GM23338 (cell line): ENCODE data around the gene CHST11. TPM values are rescaled to one million over a fixed set of nuclear protein-coding genes. Genes with fewer than 3 reads are reported as not detected.

Experiments used
- ATAC-seq: fragments of 200-7000 bp; cut with Tn5 transposase; 3 replicates; pipeline ENCODE4 v1.9.1; 2020
- DNase-seq: peaks from one replicate; pipeline ENCODE4 v3.0.0-alpha.2; 2015; ENCODE audit warnings: low spot score
- H2AFZ ChIP-seq: fragments of 200-600 bp; sonication (generic); 2 replicates; pipeline ENCODE4 v1.8.0; 2016; ENCODE audit warnings: antibody characterized with exemption, mild to moderate bottlenecking, moderate library complexity
- H3F3A ChIP-seq: fragments of 200-600 bp; sonication (generic); replicated peaks from 2 replicates; pipeline ENCODE4 v1.8.0; 2017; ENCODE audit warnings: antibody characterized with exemption, mixed run types, low read depth
- H3K27ac ChIP-seq: fragments of 200-600 bp; sonication (generic); 2 replicates; pipeline ENCODE4 v1.6.1; 2016; ENCODE audit warnings: low read depth
- H3K27me3 ChIP-seq: fragments of 200-600 bp; sonication (generic); 2 replicates; pipeline ENCODE4 v1.8.0; 2016; ENCODE audit warnings: mild to moderate bottlenecking, mixed run types, moderate library complexity; ENCODE audit not compliant: insufficient read depth
- H3K36me3 ChIP-seq: fragments of 200-600 bp; sonication (generic); 2 replicates; pipeline ENCODE4 v1.8.0; 2016; ENCODE audit warnings: mild to moderate bottlenecking; ENCODE audit not compliant: insufficient read depth
- H3K4me1 ChIP-seq: fragments of 200-600 bp; sonication (generic); 2 replicates; pipeline ENCODE4 v1.8.0; 2016; ENCODE audit warnings: mild to moderate bottlenecking, moderate library complexity; ENCODE audit not compliant: insufficient read depth
- H3K4me2 ChIP-seq: fragments of 200-600 bp; sonication (generic); 2 replicates; pipeline ENCODE4 v1.7.1; 2017; ENCODE audit warnings: mixed run types
- H3K4me3 ChIP-seq: fragments of 200-600 bp; sonication (generic); 2 replicates; pipeline ENCODE4 v1.6.1; 2016; ENCODE audit warnings: mixed run types
- H3K79me2 ChIP-seq: fragments of 200-600 bp; sonication (generic); replicated peaks from 2 replicates; pipeline ENCODE4 v1.8.0; 2017; ENCODE audit warnings: mild to moderate bottlenecking; ENCODE audit not compliant: insufficient read depth
- H3K9me2 ChIP-seq: fragments of 200-600 bp; sonication (generic); 2 replicates; pipeline ENCODE4 v1.8.0; 2017; ENCODE audit not compliant: insufficient read depth
- H4K20me1 ChIP-seq: fragments of 200-600 bp; sonication (generic); replicated peaks from 2 replicates; pipeline ENCODE4 v1.8.0; 2017; ENCODE audit warnings: mild to moderate bottlenecking; ENCODE audit not compliant: insufficient read depth
- H3K27ac Mint-ChIP-seq: 2 replicates; pipeline ENCODE4 v1.8.0; 2020; ENCODE audit warnings: inconsistent platforms, mild to moderate bottlenecking, moderate library complexity, mixed read lengths
- H3K27me3 Mint-ChIP-seq: 3 replicates; pipeline ENCODE4 v1.8.0; 2022; ENCODE audit warnings: low read depth, mild to moderate bottlenecking, moderate library complexity, mixed read lengths, inconsistent platforms; ENCODE audit not compliant: insufficient read depth, poor library complexity
- H3K36me3 Mint-ChIP-seq: 3 replicates; pipeline ENCODE4 v1.8.0; 2021; ENCODE audit warnings: low read depth, mild to moderate bottlenecking, inconsistent platforms, moderate library complexity, mixed read lengths
- H3K4me1 Mint-ChIP-seq: 3 replicates; pipeline ENCODE4 v1.8.0; 2020; ENCODE audit warnings: mild to moderate bottlenecking, inconsistent platforms, mixed read lengths
- H3K4me3 Mint-ChIP-seq: 3 replicates; pipeline ENCODE4 v1.8.0; 2021; ENCODE audit warnings: moderate library complexity, mild to moderate bottlenecking, inconsistent platforms, mixed read lengths
- H3K9me3 Mint-ChIP-seq: 3 replicates; pipeline ENCODE4 v1.8.0; 2020; ENCODE audit warnings: moderate library complexity, mild to moderate bottlenecking, inconsistent platforms, mixed read lengths
- CREB1 ChIP-seq: fragments of 250-450 bp; sonication (Bioruptor Pico); IDR thresholded peaks from 2 replicates; pipeline ENCODE4 v1.5.0; 2020; ENCODE audit warnings: low read depth, mild to moderate bottlenecking, moderate library complexity
- CTCF ChIP-seq, 2 experiments: fragments of 200-600 bp in 1 of 2; sonication (generic) in 1 of 2; conservative IDR thresholded peaks; 2 replicates each; pipeline versions ENCODE4 v1.5.1 to v1.6.1; 2016 to 2017; ENCODE audit warnings: antibody characterized with exemption in 2 of 2, low read depth in 2 of 2, mild to moderate bottlenecking in 2 of 2, moderate library complexity in 1 of 2
- ETS1 ChIP-seq: IDR thresholded peaks from 2 replicates; pipeline ENCODE4 v1.6.1; 2016; ENCODE audit warnings: antibody characterized with exemption
- EZH2 ChIP-seq: fragments of 200-600 bp; sonication (generic); IDR thresholded peaks from one replicate; pipeline ENCODE4 v1.8.0; 2017; ENCODE audit warnings: antibody characterized with exemption, mild to moderate bottlenecking, low read depth; ENCODE audit not compliant: unreplicated experiment
- EZH2phosphoT487 ChIP-seq: fragments of 200-600 bp; sonication (generic); IDR thresholded peaks from one replicate; pipeline ENCODE4 v1.8.1; 2018; ENCODE audit warnings: antibody characterized with exemption; ENCODE audit not compliant: unreplicated experiment
- JUNB ChIP-seq: IDR thresholded peaks from one replicate; pipeline ENCODE4 v1.6.1; 2016; ENCODE audit warnings: antibody characterized with exemption; ENCODE audit not compliant: unreplicated experiment
- NANOG ChIP-seq: IDR thresholded peaks from 2 replicates; pipeline ENCODE4 v1.6.1; 2016; ENCODE audit warnings: antibody characterized with exemption, borderline replicate concordance
- POLR2AphosphoS5 ChIP-seq: IDR thresholded peaks from 2 replicates; pipeline ENCODE4 v1.6.1; 2016; ENCODE audit warnings: antibody characterized with exemption, low read depth
- REST ChIP-seq: IDR thresholded peaks from one replicate; pipeline ENCODE4 v1.6.1; 2018; ENCODE audit warnings: antibody characterized with exemption; ENCODE audit not compliant: unreplicated experiment
- STAT1 ChIP-seq: IDR thresholded peaks from one replicate; pipeline ENCODE4 v1.6.1; 2016; ENCODE audit warnings: antibody characterized with exemption; ENCODE audit not compliant: unreplicated experiment
- ZNF114 ChIP-seq: fragments of 250-450 bp; sonication (Bioruptor Pico); IDR thresholded peaks from 2 replicates; pipeline ENCODE4 v1.5.0; 2020; ENCODE audit warnings: mild to moderate bottlenecking, moderate library complexity
- ZNF331 ChIP-seq: fragments of 250-450 bp; sonication (Bioruptor Pico); IDR thresholded peaks from 2 replicates; pipeline ENCODE4 v1.5.0; 2020; ENCODE audit warnings: low read depth, mild to moderate bottlenecking, moderate library complexity
- ZNF462 ChIP-seq: fragments of 250-450 bp; sonication (Bioruptor Pico); IDR thresholded peaks from 2 replicates; pipeline ENCODE4 v1.5.0; 2020; ENCODE audit warnings: mild to moderate bottlenecking, moderate library complexity
- polyA plus RNA-seq: library from polyadenylated mRNA; unstranded; fragments of >200 nt; fragmentation: Nextera tagmentation; extraction: Ambion mirVana; gene quantifications from 2 replicates; pipeline ENCODE4 v1.2.1, GENCODE V29; 2016
- total RNA-seq: library from RNA; depleted of rRNA; stranded (reverse); fragments of >200 nt; shearing (Covaris generic); gene quantifications from 2 replicates; pipeline ENCODE4 v1.2.3, GENCODE V29; 2014

CHST11 gene
- total and polyA plus RNA-seq, 2 experiments from 2014 or later: 7.7 to 25.7 TPM

- TF ChIP-seq REST (no peak), CTCF (conservative IDR thresholded peaks at IDR 0.05; ENCODE audit: low read depth in 2 of 2) (no peak), ZNF114 (CRISPR knock-in tag) (no peak), CREB1 (CRISPR knock-in tag) (no peak), ZNF462 (CRISPR knock-in tag) (no peak), NANOG (no peak), ZNF331 (CRISPR knock-in tag) (no peak), STAT1 (no peak), JUNB (no peak), EZH2phosphoT487 (no peak), ETS1 (no peak), EZH2 (no peak), POLR2AphosphoS5 (no peak)
- no peak overlapping the region for H3K4me3 ChIP-seq
- H4K20me1 ChIP-seq: peaks cover 11% of the 10 kb centered on the region
- DNase-seq (no peak), ATAC-seq (no peak)
- no peaks in the 10 kb centered on the region for H3K36me3 Mint-ChIP-seq
- no peaks in the 10 kb centered on the region for H3K4me1 ChIP-seq
- no peaks in the 10 kb centered on the region for H3K9me2 ChIP-seq
- H3K27me3 ChIP-seq: no peaks in the 10 kb centered on the region
- peaks cover 2% of the 10 kb centered on the region; the same call in 1 of the 3 replicates for H3K9me3 Mint-ChIP-seq
- H3K27ac ChIP-seq: no peak overlapping the region
- no peak overlapping the region for H3K4me2 ChIP-seq
- H3K79me2 ChIP-seq: peaks cover 6% of the 10 kb centered on the region; the same call in 1 of the 2 replicates
- H3F3A ChIP-seq: no peaks in the 10 kb centered on the region
- H3K27me3 Mint-ChIP-seq: peaks cover 8% of the 10 kb centered on the region
- H3K4me3 Mint-ChIP-seq: no peak overlapping the region
- peaks cover 19% of the 10 kb centered on the region for H3K4me1 Mint-ChIP-seq
- no peak overlapping the region for H3K27ac Mint-ChIP-seq
- H3K36me3 ChIP-seq: no peaks in the 10 kb centered on the region
- H2AFZ ChIP-seq: no peak overlapping the region
Observed at GRCh38 chr12:104488374-104488773, 31.6 kb downstream of the CHST11 start.
